HCT116 (cell line): Measurements from ENCODE around the gene BACH1. TPM values are rescaled to one million over a fixed set of nuclear protein-coding genes. Genes with fewer than 3 reads are reported as not detected.

ENCODE experiments used
- ATAC-seq: fragments of 200-7000 bp; cut with Tn5 transposase; 2 replicates; pipeline ENCODE4 v1.9.1; 2020; ENCODE audit warnings: mild to moderate bottlenecking, moderate library complexity
- BruUV-seq: library from RNA; stranded (reverse); fragments of 400-500 nt; replicated peaks from 2 replicates; lab custom pipeline; 2021; lab: Mats Ljungman, UMichigan
- CTCF ChIA-PET: fragments of 300-600 bp; sonication (Branson Sonifier 250); formaldehyde crosslinking; loops from one replicate; lab custom pipeline; 2021; ENCODE audit warnings: antibody characterized with exemption; lab: Charles Lee
- POLR2A ChIA-PET: fragments of 300-600, 350-600 bp; sonication (Branson Sonifier 250); formaldehyde crosslinking; loops from one replicate; lab custom pipeline; 2021; ENCODE audit warnings: antibody characterized with exemption; lab: Charles Lee
- RAD21 ChIA-PET, 2 experiments: fragments of 300-600 bp; sonication (Branson Sonifier 250); formaldehyde crosslinking; loops; one replicate each; lab custom pipeline; 2023; ENCODE audit warnings: low total read pairs in 2 of 2; ENCODE audit not compliant: uncharacterized antibody in 2 of 2, unreplicated experiment in 2 of 2, low non-redundant PET in 1 of 2; lab: Charles Lee
- DNase-seq: peaks from one replicate; pipeline ENCODE4 v3.0.0-alpha.2; 2010; ENCODE audit warnings: low read depth, low spot score
- H2AFZ ChIP-seq: fragments of 200-600 bp; shearing (Covaris generic), sonication (generic); 2 replicates; pipeline ENCODE4 v1.6.1; 2017; ENCODE audit warnings: low read depth, mixed run types, mixed read lengths, antibody characterized with exemption, low read length; ENCODE audit not compliant: poor library complexity, severe bottlenecking
- H3K27ac ChIP-seq: 2 replicates; pipeline ENCODE4 v1.5.1; 2012; ENCODE audit warnings: low read depth, low read length
- H3K27me3 ChIP-seq: fragments of 200-600 bp; sonication (generic); 2 replicates; pipeline ENCODE4 v1.6.1; 2016; ENCODE audit warnings: mixed run types, low read length, mixed read lengths; ENCODE audit not compliant: insufficient read depth
- H3K36me3 ChIP-seq, 2 experiments: fragments of 200-500 bp in 1 of 2; fragments of 200-600 bp in 1 of 2; sonication (Bioruptor generic) in 1 of 2; sonication (generic) in 1 of 2; 2 replicates each; pipeline versions ENCODE4 v1.5.1 to v1.6.1; 2014 to 2016; ENCODE audit warnings: low read length in 2 of 2, inconsistent platforms in 1 of 2, mixed read lengths in 1 of 2, mixed run types in 1 of 2; ENCODE audit not compliant: insufficient read depth in 2 of 2, control insufficient read depth in 1 of 2
- H3K4me1 ChIP-seq, 2 experiments: fragments of 200-600 bp in 1 of 2; sonication (generic) in 1 of 2; 2 replicates each; pipeline versions ENCODE4 v1.5.1 to v1.6.1; 2012 to 2017; ENCODE audit warnings: low read length in 2 of 2, inconsistent platforms in 1 of 2, mild to moderate bottlenecking in 1 of 2, mixed read lengths in 1 of 2, mixed run types in 1 of 2, moderate library complexity in 1 of 2; ENCODE audit not compliant: insufficient read depth in 2 of 2, control insufficient read depth in 1 of 2
- H3K4me2 ChIP-seq: fragments of 200-600 bp; sonication (generic); 2 replicates; pipeline ENCODE4 v1.6.1; 2017; ENCODE audit warnings: mixed run types, low read length, mixed read lengths
- H3K4me3 ChIP-seq, 2 experiments: fragments of 200-600 bp in 1 of 2; sonication (generic) in 1 of 2; replicated peaks in 1 of 2; 2 replicates each; pipeline ENCODE4 v1.5.1; 2011 to 2016; ENCODE audit warnings: low read length in 2 of 2, control low read depth in 1 of 2, low read depth in 1 of 2, mild to moderate bottlenecking in 1 of 2, mixed read lengths in 1 of 2, mixed run types in 1 of 2
- H3K79me2 ChIP-seq: fragments of 200-600 bp; sonication (generic); 2 replicates; pipeline ENCODE4 v1.6.1; 2017; ENCODE audit warnings: mild to moderate bottlenecking, mixed run types, low read length, moderate library complexity, mixed read lengths; ENCODE audit not compliant: insufficient read depth
- H3K9ac ChIP-seq: fragments of 200-600 bp; sonication (generic); 2 replicates; pipeline ENCODE4 v1.6.1; 2016; ENCODE audit warnings: low read length, mixed read lengths
- H3K9me2 ChIP-seq: fragments of 200-600 bp; sonication (generic), shearing (Covaris generic); 2 replicates; pipeline ENCODE4 v1.6.1; 2017; ENCODE audit warnings: mixed run types, mild to moderate bottlenecking, moderate library complexity; ENCODE audit not compliant: insufficient read depth
- H3K9me3 ChIP-seq, 2 experiments: fragments of 200-500 bp in 1 of 2; fragments of 200-600 bp in 1 of 2; sonication (Bioruptor generic) in 1 of 2; sonication (generic) in 1 of 2; 2 replicates each; pipeline ENCODE4 v1.6.1; 2014 to 2017; ENCODE audit warnings: low read length in 2 of 2, mixed read lengths in 2 of 2, inconsistent platforms in 1 of 2, low read depth in 1 of 2, mild to moderate bottlenecking in 1 of 2, mixed run types in 1 of 2, moderate library complexity in 1 of 2; ENCODE audit not compliant: control insufficient read depth in 1 of 2, insufficient read depth in 1 of 2
- H4K20me1 ChIP-seq: fragments of 200-600 bp; sonication (generic), shearing (Covaris generic); 2 replicates; pipeline ENCODE4 v1.6.1; 2017; ENCODE audit warnings: mixed run types, mild to moderate bottlenecking, moderate library complexity; ENCODE audit not compliant: insufficient read depth
- CBX3 ChIP-seq: IDR thresholded peaks from 2 replicates; pipeline ENCODE4 v1.6.1; 2012; ENCODE audit warnings: low read depth
- CEBPB ChIP-seq: IDR thresholded peaks from 2 replicates; pipeline ENCODE4 v1.6.1; 2012; ENCODE audit warnings: low read depth
- CTCF ChIP-seq, 3 experiments: fragments of 200-600 bp in 1 of 3; sonication (generic) in 1 of 3; IDR thresholded peaks in 2 of 3; conservative IDR thresholded peaks in 1 of 3; 2 replicates each; pipeline ENCODE4 v1.5.1; 2012 to 2017; ENCODE audit warnings: low read depth in 2 of 3, low read length in 2 of 3, antibody characterized with exemption in 1 of 3, borderline replicate concordance in 1 of 3, control low read depth in 1 of 3, mild to moderate bottlenecking in 1 of 3, mixed read lengths in 1 of 3, mixed run types in 1 of 3, moderate library complexity in 1 of 3; ENCODE audit not compliant: insufficient read depth in 1 of 3
- JUND ChIP-seq: IDR thresholded peaks from 2 replicates; pipeline ENCODE4 v1.6.1; 2012
- POLR2A ChIP-seq: IDR thresholded peaks from 2 replicates; pipeline ENCODE4 v1.7.0; 2011; ENCODE audit warnings: borderline replicate concordance; ENCODE audit not compliant: insufficient read depth, insufficient read length; ENCODE audit errors: extremely low read depth
- POLR2AphosphoS5 ChIP-seq: IDR thresholded peaks from 2 replicates; pipeline ENCODE4 v1.6.1; 2011; ENCODE audit warnings: mild to moderate bottlenecking, low read depth, low read length, moderate library complexity
- RAD21 ChIP-seq: IDR thresholded peaks from 2 replicates; pipeline ENCODE4 v1.6.1; 2012; ENCODE audit warnings: low read depth, mild to moderate bottlenecking
- SIN3A ChIP-seq: IDR thresholded peaks from 2 replicates; pipeline ENCODE4 v1.6.1; 2012; ENCODE audit warnings: low read depth
- SP1 ChIP-seq: IDR thresholded peaks from 2 replicates; pipeline ENCODE4 v1.6.1; 2012; ENCODE audit warnings: low read depth
- SRF ChIP-seq: IDR thresholded peaks from 2 replicates; pipeline ENCODE4 v1.6.1; 2012; ENCODE audit warnings: low read depth
- YY1 ChIP-seq: IDR thresholded peaks from 2 replicates; pipeline ENCODE4 v1.6.1; 2011; ENCODE audit warnings: low read length, low read depth, moderate library complexity, mild to moderate bottlenecking; ENCODE audit not compliant: insufficient replicate concordance; ENCODE audit errors: extremely low read depth
- ZNF274 ChIP-seq: fragments of 200-500 bp; sonication (Bioruptor generic); IDR thresholded peaks from 2 replicates; pipeline ENCODE4 v1.6.1; 2014; ENCODE audit warnings: mild to moderate bottlenecking, low read depth, low read length, inconsistent platforms
- intact Hi-C: fragments of 100-400 bp; cut with micrococcal nuclease; formaldehyde crosslinking; loops from 2 replicates; pipeline ENCODE4 v1.10.0; 2022
- total RNA-seq: library from RNA; stranded (reverse); gene quantifications from one replicate; pipeline ENCODE4 v1.2.1, GENCODE V29; 2021; ENCODE audit not compliant: unreplicated experiment
- TF ChIP-seq, protein P1 (sequence below): IDR thresholded peaks from 2 replicates; pipeline ENCODE4 v1.6.1; 2012

BACH1 gene
- total RNA-seq, 1 experiment from 2014 or later, result 28.4 TPM

GRCh38 chr21:29376556-29376955, 77.8 kb downstream of the BACH1 start:
- Histone ChIP-seq H3K4me1 (peaks cover 0 to 2% of the 10 kb centered on the region in 2 experiments; a peak in 2 of 4 replicates), H3K79me2 (no peaks in the 10 kb centered on the region), H3K4me3 (no peak overlapping the region), H3K36me3 (no peaks in the 10 kb centered on the region), H3K9me2 (no peaks in the 10 kb centered on the region), H3K4me2 (no peak overlapping the region), H2AFZ (no peak overlapping the region), H4K20me1 (no peaks in the 10 kb centered on the region), H3K27ac (no peak overlapping the region), H3K9me3 (no peaks in the 10 kb centered on the region), H3K9ac (no peak overlapping the region), H3K27me3 (no peaks in the 10 kb centered on the region)
- intact Hi-C loops, result loop anchor here (1.0 to 10.0 kb wide), 2 partner anchors 286 to 1708 kb away; no protein-coding TSS in a partner anchor
- ChIA-PET CTCF (interaction anchor here (0.6 to 2.7 kb wide), 15 partner anchors 10 to 374 kb away, joined by 3 to 34 read pairs (median 4); no protein-coding TSS in a partner anchor), RAD21 (interaction anchor here (1.0 to 1.5 kb wide), 5 partner anchors 15 to 286 kb away, joined by 3 to 5 read pairs (median 4); no protein-coding TSS in a partner anchor), POLR2A (no interaction called here)
- TF ChIP-seq ZNF274 (no peak), RAD21 (peak; percentile 47; the same call in 1 of the 2 replicates), CEBPB (no peak), SP1 (no peak), CTCF (IDR thresholded peaks at IDR 0.05 in 2 of 3, conservative IDR thresholded peaks at IDR 0.05 in 1 of 3; ENCODE audit: borderline replicate concordance in 1 of 3, insufficient read depth in 1 of 3, low read depth in 2 of 3, low read length in 2 of 3) (peak; percentile 22 to 74 (median 67); a peak in 5 of 6 replicates)
- ATAC-seq, result peak; percentile 88
- BruUV-seq, result no TSS peak
- peak; percentile 39 for DNase-seq

DNA sequence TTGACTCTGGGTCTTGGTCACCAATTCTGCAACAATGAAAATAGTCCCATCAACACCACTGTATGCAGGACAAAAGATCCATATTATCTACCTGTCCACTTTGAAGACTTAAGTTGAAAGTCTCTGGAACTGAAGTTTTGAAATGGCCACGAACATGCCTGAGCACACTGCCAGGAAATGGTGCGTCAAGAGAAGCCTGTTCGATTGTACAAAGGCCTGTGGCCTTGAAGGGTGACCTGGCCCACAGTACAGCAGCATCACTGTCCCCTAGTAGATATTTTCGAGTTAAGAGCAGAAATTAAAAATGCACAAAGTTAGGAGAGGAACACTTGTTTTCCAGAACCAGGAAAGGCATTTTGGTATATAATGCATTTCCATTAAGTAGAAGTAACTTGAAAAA, 78.5 kb downstream of the BACH1 start:
- Histone ChIP-seq H3K79me2 (no peaks in the 10 kb centered on the region), H3K9ac (no peak overlapping the region), H2AFZ (no peak overlapping the region), H3K9me2 (no peaks in the 10 kb centered on the region), H3K27ac (no peak overlapping the region), H3K4me2 (no peak overlapping the region), H3K27me3 (no peaks in the 10 kb centered on the region), H3K36me3 (no peaks in the 10 kb centered on the region), H4K20me1 (no peaks in the 10 kb centered on the region), H3K9me3 (no peaks in the 10 kb centered on the region), H3K4me3 (no peak overlapping the region), H3K4me1 (peaks cover 5 to 10% of the 10 kb centered on the region in 2 experiments; a peak in 2 of 4 replicates)
- intact Hi-C loops, result loop anchor here (10.0 kb wide), 1 partner anchor 1708 kb away; no protein-coding TSS in a partner anchor
- ChIA-PET POLR2A (no interaction called here), RAD21 (interaction anchor here (1.1 to 1.3 kb wide), 2 partner anchors 284 to 287 kb away, joined by 3 to 5 read pairs; no protein-coding TSS in a partner anchor), CTCF (interaction anchor here (0.6 to 2.7 kb wide), 10 partner anchors 16 to 290 kb away, joined by 3 to 34 read pairs (median 4); no protein-coding TSS in a partner anchor)
- BruUV-seq, result no TSS peak
- DNase-seq (no peak), ATAC-seq (no peak)
- no peak for TF ChIP-seq CBX3
- TF ChIP-seq POLR2A, result no peak
- no peak for TF ChIP-seq CEBPB
- TF ChIP-seq YY1, result no peak
- TF ChIP-seq, protein P1, sequence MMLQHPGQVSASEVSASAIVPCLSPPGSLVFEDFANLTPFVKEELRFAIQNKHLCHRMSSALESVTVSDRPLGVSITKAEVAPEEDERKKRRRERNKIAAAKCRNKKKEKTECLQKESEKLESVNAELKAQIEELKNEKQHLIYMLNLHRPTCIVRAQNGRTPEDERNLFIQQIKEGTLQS, result no peak
- TF ChIP-seq POLR2AphosphoS5, result no peak
- TF ChIP-seq SRF, result no peak
- no peak for TF ChIP-seq JUND
- TF ChIP-seq SIN3A, result no peak
